OCI-LY3 (cell line): ENCODE data around the gene DRD1.

ENCODE experiments used
- CTCF ChIP-seq: fragments of 200-600, 300-600 bp; sonication (generic); IDR thresholded peaks from 2 replicates; pipeline ENCODE4 v1.5.1; 2014; ENCODE audit warnings: antibody characterized with exemption, low read length, low read depth
- EZH2phosphoT487 ChIP-seq: fragments of 200-600 bp; shearing (Covaris generic); IDR thresholded peaks from 2 replicates; pipeline ENCODE4 v1.6.1; 2018; ENCODE audit warnings: antibody characterized with exemption, mixed run types, low read depth

- TF ChIP-seq CTCF: no peak
- no peak for TF ChIP-seq EZH2phosphoT487
Observed at GRCh38 chr5:175406300-175406699, 37.7 kb downstream of the DRD1 start.
